MM.1S (cell line): ENCODE results near the gene ZNRF1.

Source experiments
- EZH2 ChIP-seq: fragments of 300-600 bp; sonication (generic); optimal IDR thresholded peaks from 2 replicates; pipeline ENCODE3; 2017; ENCODE audit warnings: low read depth, mild to moderate bottlenecking, antibody characterized with exemption, low read length, mixed read lengths
- TF ChIP-seq, protein P1 (sequence below): fragments of 300-600 bp; sonication (generic); IDR thresholded peaks from 2 replicates; pipeline ENCODE4 v1.5.1; 2016; ENCODE audit warnings: antibody characterized with exemption, low read length, mixed read lengths

DNA sequence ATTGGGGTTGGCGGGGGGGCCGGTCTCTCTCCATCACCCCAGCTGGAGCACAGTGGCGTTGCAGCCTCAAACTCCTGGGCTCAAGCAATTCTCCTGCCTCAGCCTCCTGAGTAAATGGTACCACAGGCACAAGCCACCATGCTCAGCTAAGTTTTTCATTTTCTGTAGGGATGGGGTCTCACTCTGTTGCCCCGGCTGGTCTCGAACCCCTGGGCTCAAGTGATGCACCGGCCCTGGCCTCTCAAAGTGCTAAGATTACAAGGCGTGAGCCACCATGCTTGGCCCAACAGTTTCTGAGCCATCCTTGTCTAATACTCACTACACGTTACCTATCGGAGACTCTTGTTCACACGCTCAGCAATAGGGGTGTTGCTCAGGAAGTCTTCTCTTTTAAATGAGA lies 25.5 kb upstream of the ZNRF1 start:
- TF ChIP-seq, protein P1, sequence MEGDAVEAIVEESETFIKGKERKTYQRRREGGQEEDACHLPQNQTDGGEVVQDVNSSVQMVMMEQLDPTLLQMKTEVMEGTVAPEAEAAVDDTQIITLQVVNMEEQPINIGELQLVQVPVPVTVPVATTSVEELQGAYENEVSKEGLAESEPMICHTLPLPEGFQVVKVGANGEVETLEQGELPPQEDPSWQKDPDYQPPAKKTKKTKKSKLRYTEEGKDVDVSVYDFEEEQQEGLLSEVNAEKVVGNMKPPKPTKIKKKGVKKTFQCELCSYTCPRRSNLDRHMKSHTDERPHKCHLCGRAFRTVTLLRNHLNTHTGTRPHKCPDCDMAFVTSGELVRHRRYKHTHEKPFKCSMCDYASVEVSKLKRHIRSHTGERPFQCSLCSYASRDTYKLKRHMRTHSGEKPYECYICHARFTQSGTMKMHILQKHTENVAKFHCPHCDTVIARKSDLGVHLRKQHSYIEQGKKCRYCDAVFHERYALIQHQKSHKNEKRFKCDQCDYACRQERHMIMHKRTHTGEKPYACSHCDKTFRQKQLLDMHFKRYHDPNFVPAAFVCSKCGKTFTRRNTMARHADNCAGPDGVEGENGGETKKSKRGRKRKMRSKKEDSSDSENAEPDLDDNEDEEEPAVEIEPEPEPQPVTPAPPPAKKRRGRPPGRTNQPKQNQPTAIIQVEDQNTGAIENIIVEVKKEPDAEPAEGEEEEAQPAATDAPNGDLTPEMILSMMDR: no peak
- TF ChIP-seq EZH2: no peak
